ENCODE results near the gene PPP1R3G.

- TF ChIP-seq, protein P1, sequence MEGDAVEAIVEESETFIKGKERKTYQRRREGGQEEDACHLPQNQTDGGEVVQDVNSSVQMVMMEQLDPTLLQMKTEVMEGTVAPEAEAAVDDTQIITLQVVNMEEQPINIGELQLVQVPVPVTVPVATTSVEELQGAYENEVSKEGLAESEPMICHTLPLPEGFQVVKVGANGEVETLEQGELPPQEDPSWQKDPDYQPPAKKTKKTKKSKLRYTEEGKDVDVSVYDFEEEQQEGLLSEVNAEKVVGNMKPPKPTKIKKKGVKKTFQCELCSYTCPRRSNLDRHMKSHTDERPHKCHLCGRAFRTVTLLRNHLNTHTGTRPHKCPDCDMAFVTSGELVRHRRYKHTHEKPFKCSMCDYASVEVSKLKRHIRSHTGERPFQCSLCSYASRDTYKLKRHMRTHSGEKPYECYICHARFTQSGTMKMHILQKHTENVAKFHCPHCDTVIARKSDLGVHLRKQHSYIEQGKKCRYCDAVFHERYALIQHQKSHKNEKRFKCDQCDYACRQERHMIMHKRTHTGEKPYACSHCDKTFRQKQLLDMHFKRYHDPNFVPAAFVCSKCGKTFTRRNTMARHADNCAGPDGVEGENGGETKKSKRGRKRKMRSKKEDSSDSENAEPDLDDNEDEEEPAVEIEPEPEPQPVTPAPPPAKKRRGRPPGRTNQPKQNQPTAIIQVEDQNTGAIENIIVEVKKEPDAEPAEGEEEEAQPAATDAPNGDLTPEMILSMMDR (IDR thresholded peaks at IDR 0.05) = no peak
- TF ChIP-seq POLR2A (IDR thresholded peaks at IDR 0.05) = no peak
Observed at GRCh38 chr6:5051394-5051793, 33.7 kb upstream of the PPP1R3G start.

Measured in heart left ventricle (tissue), 13 donors.